A673 (cell line): ENCODE data around the gene GMDS. TPM values are rescaled to one million over a fixed set of nuclear protein-coding genes. Genes with fewer than 3 reads are reported as not detected.

Source experiments
- BruUV-seq: library from RNA; stranded (reverse); fragments of 400-500 nt; replicated peaks from 2 replicates; lab custom pipeline; 2021; lab: Mats Ljungman, UMichigan
- CTCF ChIA-PET: fragments of 300-600 bp; sonication (Branson Sonifier 250); formaldehyde crosslinking; loops from one replicate; lab custom pipeline; 2022; ENCODE audit warnings: antibody characterized with exemption; lab: Charles Lee
- POLR2A ChIA-PET: fragments of 300-600 bp; sonication (Branson Sonifier 250); formaldehyde crosslinking; loops from one replicate; lab custom pipeline; 2022; ENCODE audit warnings: antibody characterized with exemption; ENCODE audit not compliant: low non-redundant PET; lab: Charles Lee
- DNase-seq: peaks from one replicate; pipeline ENCODE4 v3.0.0-alpha.2; 2015; ENCODE audit warnings: low spot score
- H3K27ac ChIP-seq: fragments of 200-600 bp; sonication (generic); 2 replicates; pipeline ENCODE4 v1.5.1; 2016; ENCODE audit warnings: mixed run types, low read depth, mild to moderate bottlenecking, mixed read lengths, antibody characterized with exemption, low read length; ENCODE audit not compliant: poor library complexity, severe bottlenecking
- H3K27me3 ChIP-seq: fragments of 200-600 bp; sonication (generic); replicated peaks from 2 replicates; pipeline ENCODE4 v1.6.1; 2017; ENCODE audit warnings: mixed run types, low read depth, mild to moderate bottlenecking, mixed read lengths, antibody characterized with exemption, low read length; ENCODE audit not compliant: insufficient read depth, poor library complexity
- H3K36me3 ChIP-seq: fragments of 200-600 bp; sonication (generic); 2 replicates; pipeline ENCODE4 v1.6.1; 2016; ENCODE audit warnings: mixed run types, mild to moderate bottlenecking, mixed read lengths, antibody characterized with exemption, low read length; ENCODE audit not compliant: insufficient read depth, poor library complexity, severe bottlenecking
- H3K4me1 ChIP-seq: fragments of 200-600 bp; sonication (generic); 2 replicates; pipeline ENCODE4 v1.6.1; 2017; ENCODE audit warnings: mixed run types, mild to moderate bottlenecking, mixed read lengths, antibody characterized with exemption, low read length; ENCODE audit not compliant: insufficient read depth, poor library complexity, severe bottlenecking
- H3K4me3 ChIP-seq: fragments of 200-600 bp; sonication (generic); 2 replicates; pipeline ENCODE4 v1.5.1; 2016; ENCODE audit warnings: low read depth, mixed run types, mild to moderate bottlenecking, mixed read lengths, low read length; ENCODE audit not compliant: poor library complexity, severe bottlenecking
- H3K9me3 ChIP-seq: fragments of 200-600 bp; sonication (generic); 2 replicates; pipeline ENCODE4 v1.6.1; 2016; ENCODE audit warnings: mixed run types, low read depth, mild to moderate bottlenecking, mixed read lengths, antibody characterized with exemption, low read length; ENCODE audit not compliant: poor library complexity, severe bottlenecking
- EZH2 ChIP-seq: fragments of 200-600 bp; sonication (generic); IDR thresholded peaks from 2 replicates; pipeline ENCODE4 v1.6.1; 2017; ENCODE audit warnings: borderline replicate concordance, low read depth, mild to moderate bottlenecking, mixed read lengths, antibody characterized with exemption, low read length; ENCODE audit not compliant: poor library complexity, severe bottlenecking
- intact Hi-C: fragments of 100-400 bp; cut with micrococcal nuclease; formaldehyde crosslinking; loops from one replicate; pipeline ENCODE4 v1.10.0; 2022; ENCODE audit not compliant: unreplicated experiment
- total RNA-seq: library from RNA; stranded (reverse); gene quantifications from 2 replicates; pipeline ENCODE4 v1.2.3, GENCODE V29; 2021
- TF ChIP-seq, protein P1 (sequence below): fragments of 300-800, 200-600 bp; sonication (generic); conservative IDR thresholded peaks from 2 replicates; pipeline ENCODE4 v1.5.1; 2017; ENCODE audit warnings: low read depth, mild to moderate bottlenecking, antibody characterized with exemption, low read length, moderate library complexity, mixed read lengths

The GMDS gene
- total RNA-seq, 1 experiment from 2014 or later: 15.2 TPM

DNA sequence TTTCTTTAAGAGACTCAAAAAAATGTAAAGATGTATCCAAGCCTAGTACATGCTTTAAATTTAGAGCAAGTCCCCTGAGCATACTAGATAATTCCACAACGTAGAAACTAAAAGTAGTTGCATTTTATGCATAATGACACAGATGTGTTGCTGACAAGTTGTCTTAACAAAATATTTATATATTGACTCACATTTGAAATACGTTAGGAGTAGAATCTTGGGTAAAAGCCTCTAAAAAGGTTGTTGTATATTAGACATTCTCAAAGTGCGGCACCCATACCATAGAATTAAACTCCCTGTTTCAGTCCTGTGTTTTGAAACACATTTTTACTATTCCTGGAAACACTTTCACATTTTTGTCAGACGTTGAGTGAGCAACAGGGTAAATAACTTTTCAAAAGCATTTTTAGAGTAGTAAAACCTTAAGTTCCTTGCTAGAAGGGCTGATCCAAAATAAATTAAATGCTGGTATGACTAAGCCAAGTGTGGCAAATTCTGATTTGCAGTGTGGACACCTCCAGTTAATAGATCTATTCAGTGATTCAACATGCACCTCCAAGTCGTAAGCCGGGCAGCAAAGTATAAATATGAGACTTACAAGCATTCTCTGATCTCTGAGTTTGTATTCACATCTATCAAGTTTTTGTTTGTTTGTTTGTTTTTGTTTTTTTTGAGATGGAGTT lies 97.5 kb downstream of the GMDS start:
- Histone ChIP-seq H3K27ac (no peak overlapping the region), H3K27me3 (no peaks in the 10 kb centered on the region), H3K4me3 (no peak overlapping the region), H3K36me3 (no peaks in the 10 kb centered on the region), H3K9me3 (no peaks in the 10 kb centered on the region), H3K4me1 (no peaks in the 10 kb centered on the region)
- no peak for TF ChIP-seq EZH2
- ChIA-PET CTCF (no interaction called here), POLR2A (no interaction called here)
- intact Hi-C loops: no loop called here
- no TSS peak for BruUV-seq
- no peak for DNase-seq

- BruUV-seq: no TSS peak
- POLR2A ChIA-PET: no interaction called here
- TF ChIP-seq, protein P1, sequence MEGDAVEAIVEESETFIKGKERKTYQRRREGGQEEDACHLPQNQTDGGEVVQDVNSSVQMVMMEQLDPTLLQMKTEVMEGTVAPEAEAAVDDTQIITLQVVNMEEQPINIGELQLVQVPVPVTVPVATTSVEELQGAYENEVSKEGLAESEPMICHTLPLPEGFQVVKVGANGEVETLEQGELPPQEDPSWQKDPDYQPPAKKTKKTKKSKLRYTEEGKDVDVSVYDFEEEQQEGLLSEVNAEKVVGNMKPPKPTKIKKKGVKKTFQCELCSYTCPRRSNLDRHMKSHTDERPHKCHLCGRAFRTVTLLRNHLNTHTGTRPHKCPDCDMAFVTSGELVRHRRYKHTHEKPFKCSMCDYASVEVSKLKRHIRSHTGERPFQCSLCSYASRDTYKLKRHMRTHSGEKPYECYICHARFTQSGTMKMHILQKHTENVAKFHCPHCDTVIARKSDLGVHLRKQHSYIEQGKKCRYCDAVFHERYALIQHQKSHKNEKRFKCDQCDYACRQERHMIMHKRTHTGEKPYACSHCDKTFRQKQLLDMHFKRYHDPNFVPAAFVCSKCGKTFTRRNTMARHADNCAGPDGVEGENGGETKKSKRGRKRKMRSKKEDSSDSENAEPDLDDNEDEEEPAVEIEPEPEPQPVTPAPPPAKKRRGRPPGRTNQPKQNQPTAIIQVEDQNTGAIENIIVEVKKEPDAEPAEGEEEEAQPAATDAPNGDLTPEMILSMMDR: no peak
- intact Hi-C loops: no loop called here
- Histone ChIP-seq H3K9me3 (no peaks in the 10 kb centered on the region), H3K27ac (no peak overlapping the region), H3K36me3 (no peaks in the 10 kb centered on the region), H3K4me1 (no peaks in the 10 kb centered on the region), H3K27me3 (no peaks in the 10 kb centered on the region), H3K4me3 (no peak overlapping the region)
- no peak for DNase-seq
- CTCF ChIA-PET: no interaction called here
These were observed 98.1 kb downstream of the GMDS start for GRCh38 chr6:2147261-2147660.

GRCh38 chr6:2144210-2144609 lies 101.2 kb downstream of the GMDS start:
- no peaks in the 10 kb centered on the region for H3K36me3 ChIP-seq
- ChIA-PET POLR2A (no interaction called here), CTCF (no interaction called here)
- no peak for TF ChIP-seq EZH2
- TF ChIP-seq, protein P1: no peak
- H3K27me3 ChIP-seq: no peaks in the 10 kb centered on the region
- H3K4me3 ChIP-seq: no peak overlapping the region
- H3K9me3 ChIP-seq: no peaks in the 10 kb centered on the region
- no TSS peak for BruUV-seq
- H3K4me1 ChIP-seq: no peaks in the 10 kb centered on the region
- no peak overlapping the region for H3K27ac ChIP-seq
- intact Hi-C loops: no loop called here
- no peak for DNase-seq
